ENCODE measurements around the gene RAB11FIP4. TPM values are rescaled to one million over a fixed set of nuclear protein-coding genes. Genes with fewer than 3 reads are reported as not detected.

The RAB11FIP4 gene
- total and polyA plus RNA-seq, 10 of the 15 experiments (the other 5 are each of a cell fraction or from before 2014, with no cell fraction given): 1.4 to 27.0 (median 17.6) TPM

DNA sequence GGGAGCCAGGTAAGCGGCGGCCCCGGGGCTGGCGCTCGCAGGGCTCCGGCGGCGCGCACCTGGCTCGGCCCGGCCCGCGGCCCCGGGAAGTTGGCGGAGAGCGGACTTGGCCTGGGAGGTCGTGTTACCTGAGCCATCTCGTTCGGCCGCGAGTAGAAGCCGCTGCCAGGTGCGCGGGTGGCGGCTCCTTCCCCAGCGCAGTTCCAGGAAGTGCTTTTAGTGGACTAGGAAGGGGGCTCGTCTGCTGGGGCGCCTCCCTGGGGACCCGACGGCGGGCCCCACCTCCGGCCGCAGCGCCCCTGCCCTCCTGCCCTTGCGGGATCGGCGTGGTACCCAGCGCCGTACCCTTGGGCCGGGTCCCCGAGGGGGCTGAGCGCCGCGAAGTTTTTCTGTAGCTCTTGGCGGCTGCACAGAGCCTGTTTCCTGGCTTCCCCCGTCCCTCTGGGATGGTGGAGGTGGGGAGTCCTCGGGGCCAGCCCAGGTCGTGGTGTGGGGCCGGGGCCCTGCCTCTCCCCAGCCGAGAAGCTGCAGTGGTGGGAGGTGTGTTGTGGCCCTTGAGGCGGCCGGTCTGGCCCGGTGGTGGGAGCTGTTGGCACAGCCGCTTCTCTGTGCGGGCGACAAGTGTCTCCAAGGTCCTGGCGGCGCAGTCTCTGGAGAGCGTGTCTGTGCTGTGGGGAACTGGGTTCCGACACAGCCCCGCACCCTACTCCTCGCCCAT lies 96.9 kb downstream of the RAB11FIP4 start (continued):
- TF ChIP-seq ZNF592 (IDR thresholded peaks at IDR 0.05) (no peak), NFIC (IDR thresholded peaks at IDR 0.05; ENCODE audit: low read depth, low read length) (no peak), FOXK2 (IDR thresholded peaks at IDR 0.05) (no peak), ZNF384 (IDR thresholded peaks at IDR 0.05; ENCODE audit: borderline replicate concordance, low read depth, low read length) (no peak), USF1 (IDR thresholded peaks at IDR 0.05; ENCODE audit: borderline replicate concordance, extremely low read length, insufficient read depth, low read depth, low read length) (no peak), MEF2B (IDR thresholded peaks at IDR 0.05; ENCODE audit: partially characterized antibody, poor library complexity, severe bottlenecking) (peak; percentile 68), NR2F1 (conservative IDR thresholded peaks at IDR 0.05) (peak; percentile 58; the same call in 1 of the 2 replicates), PAX5 (IDR thresholded peaks at IDR 0.05; ENCODE audit: borderline replicate concordance, low read depth, low read length) (no peak), FOS (IDR thresholded peaks at IDR 0.05; ENCODE audit: borderline replicate concordance, extremely low read depth, insufficient read length) (no peak), KDM1A (IDR thresholded peaks at IDR 0.05; ENCODE audit: borderline replicate concordance) (no peak), KLF5 (IDR thresholded peaks at IDR 0.05; ENCODE audit: partially characterized antibody) (no peak), IRF4 (IDR thresholded peaks at IDR 0.05; ENCODE audit: low read depth, low read length) (no peak), CTCF (IDR thresholded peaks at IDR 0.05 in 2 of 3, conservative IDR thresholded peaks at IDR 0.05 in 1 of 3; ENCODE audit: control insufficient read depth in 2 of 3, extremely low read depth in 1 of 3, insufficient read depth in 1 of 3, low read depth in 3 of 3, low read length in 3 of 3) (no peak), TCF12 (IDR thresholded peaks at IDR 0.05; ENCODE audit: low read depth, low read length) (no peak), TAF1 (IDR thresholded peaks at IDR 0.05; ENCODE audit: borderline replicate concordance, low read depth, low read length) (no peak), ZNF24 (IDR thresholded peaks at IDR 0.05) (no peak), MTA3 (IDR thresholded peaks at IDR 0.05; ENCODE audit: borderline replicate concordance, low read length) (no peak)
- TF ChIP-seq, protein P1, sequence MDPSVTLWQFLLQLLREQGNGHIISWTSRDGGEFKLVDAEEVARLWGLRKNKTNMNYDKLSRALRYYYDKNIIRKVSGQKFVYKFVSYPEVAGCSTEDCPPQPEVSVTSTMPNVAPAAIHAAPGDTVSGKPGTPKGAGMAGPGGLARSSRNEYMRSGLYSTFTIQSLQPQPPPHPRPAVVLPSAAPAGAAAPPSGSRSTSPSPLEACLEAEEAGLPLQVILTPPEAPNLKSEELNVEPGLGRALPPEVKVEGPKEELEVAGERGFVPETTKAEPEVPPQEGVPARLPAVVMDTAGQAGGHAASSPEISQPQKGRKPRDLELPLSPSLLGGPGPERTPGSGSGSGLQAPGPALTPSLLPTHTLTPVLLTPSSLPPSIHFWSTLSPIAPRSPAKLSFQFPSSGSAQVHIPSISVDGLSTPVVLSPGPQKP (IDR thresholded peaks at IDR 0.05; ENCODE audit: low read depth, low read length): no peak
- TF ChIP-seq, protein P2, sequence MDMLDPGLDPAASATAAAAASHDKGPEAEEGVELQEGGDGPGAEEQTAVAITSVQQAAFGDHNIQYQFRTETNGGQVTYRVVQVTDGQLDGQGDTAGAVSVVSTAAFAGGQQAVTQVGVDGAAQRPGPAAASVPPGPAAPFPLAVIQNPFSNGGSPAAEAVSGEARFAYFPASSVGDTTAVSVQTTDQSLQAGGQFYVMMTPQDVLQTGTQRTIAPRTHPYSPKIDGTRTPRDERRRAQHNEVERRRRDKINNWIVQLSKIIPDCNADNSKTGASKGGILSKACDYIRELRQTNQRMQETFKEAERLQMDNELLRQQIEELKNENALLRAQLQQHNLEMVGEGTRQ (IDR thresholded peaks at IDR 0.05; ENCODE audit: borderline replicate concordance, low read depth, low read length): no peak
